Endometrial microvascular endothelial cells (primary cell): ENCODE data around the gene PSMA7. TPM values are rescaled to one million over a fixed set of nuclear protein-coding genes. Genes with fewer than 3 reads are reported as not detected.
"Not testable (repeated sequence)": the region's sequence is repeated elsewhere in the genome, so short reads cannot be mapped to it uniquely, and the experiment has no call there.

Experiments used
- in situ Hi-C: cut with HindIII; loops from 2 replicates; pipeline ENCODE4 v1.10.0; 2017; ENCODE audit warnings: low sequenced_read_pairs, low pct_unique_long_range_greater_than_20kb; ENCODE audit errors: inconsistent ontology term
- total RNA-seq: library from RNA; depleted of rRNA; stranded (reverse); fragments of >200 nt; gene quantifications from one replicate; pipeline ENCODE4 v1.2.3, GENCODE V29; 2015; ENCODE audit errors: inconsistent ontology term

PSMA7 gene
- total RNA-seq, 1 donor from 2014 or later: 414 TPM

- in situ Hi-C loops: no loop called here
Measured at GRCh38 chr20:62158088-62158400, 14.8 kb upstream of the PSMA7 start.

GRCh38 chr20:62157387-62158087, 14.3 kb upstream of the PSMA7 start:
- in situ Hi-C loops: no loop called here

GRCh38 chr20:62156592-62157386, 13.6 kb upstream of the PSMA7 start:
- in situ Hi-C loops: no loop called here

GRCh38 chr20:62156254-62156556, 13.0 kb upstream of the PSMA7 start:
- in situ Hi-C loops: no loop called here

- in situ Hi-C loops: no loop called here
Measured at GRCh38 chr20:62155428-62156253, 12.4 kb upstream of the PSMA7 start.

GRCh38 chr20:62151835-62152364, 8.7 kb upstream of the PSMA7 start:
- in situ Hi-C loops: no loop called here

- in situ Hi-C loops: no loop called here
Measured at GRCh38 chr20:62151225-62151624, 8.0 kb upstream of the PSMA7 start.

GRCh38 chr20:62150310-62150575, 7.0 kb upstream of the PSMA7 start:
- in situ Hi-C loops: no loop called here

- in situ Hi-C loops: no loop called here
Measured at GRCh38 chr20:62149532-62150309, 6.5 kb upstream of the PSMA7 start.

GRCh38 chr20:62148908-62149314, 5.7 kb upstream of the PSMA7 start:
- in situ Hi-C loops: no loop called here

- in situ Hi-C loops: not testable (repeated sequence)
Measured at GRCh38 chr20:62148383-62148782, 5.2 kb upstream of the PSMA7 start.

- in situ Hi-C loops: no loop called here
Measured at GRCh38 chr20:62147528-62147927, 4.3 kb upstream of the PSMA7 start.

- in situ Hi-C loops: no loop called here
Measured at GRCh38 chr20:62147125-62147524, 3.9 kb upstream of the PSMA7 start.

- in situ Hi-C loops: no loop called here
Measured at GRCh38 chr20:62146019-62146755, 3.0 kb upstream of the PSMA7 start.

GRCh38 chr20:62145688-62146018, 2.5 kb upstream of the PSMA7 start:
- in situ Hi-C loops: no loop called here

- in situ Hi-C loops: no loop called here
Measured at GRCh38 chr20:62143957-62144825, 997 bp upstream of the PSMA7 start.

GRCh38 chr20:62142252-62143080, 728 bp downstream of the PSMA7 start:
- in situ Hi-C loops: no loop called here
